Measurements from ENCODE around the gene AKR1C8. TPM values are rescaled to one million over a fixed set of nuclear protein-coding genes. Genes with fewer than 3 reads are reported as not detected.

AKR1C8 gene
- under 0.01 TPM in 1 of 2 replicates, not detected in the other for total RNA-seq

GRCh38 chr10:5184987-5185775 is at the start of gene AKR1C8:
Gene AKR1C8 (minus strand): TSS chr10:5185150. CDS start chr10:5185104, 46 bp downstream.

GRCh38 chr10:5196702-5197113 is 11.8 kb upstream of the AKR1C8 start, which contains the start of gene AKR1C4:
Gene AKR1C4 (plus strand): TSS chr10:5196837. CDS start chr10:5196868, 31 bp downstream.

Other genes starting within 250 kb of the AKR1C8 start
- gene AKR1C1, start 221.7 kb downstream of the AKR1C8 start, total RNA-seq = 1.6 and 3.2 TPM in 2 replicates
- gene AKR1C2, start 181.3 kb downstream of the AKR1C8 start, total RNA-seq = 0.32 and 0.61 TPM in 2 replicates
- 27.1 and 47.7 TPM in 2 replicates for gene AKR1C3, start 90.7 kb downstream of the AKR1C8 start, total RNA-seq
- gene AKR1C4, start 11.7 kb upstream of the AKR1C8 start, total RNA-seq = not detected in 2 replicates
- gene UCN3, start 179.8 kb upstream of the AKR1C8 start, total RNA-seq = not detected in 2 replicates
- gene TUBAL3, start 219.7 kb upstream of the AKR1C8 start, total RNA-seq = under 0.01 and 0.15 TPM in 2 replicates
- 20.8 and 32.1 TPM in 2 replicates for gene NET1, start 227.4 kb upstream of the AKR1C8 start, total RNA-seq